Stimulated activated CD4-positive, alpha-beta T cell treated with anti-CD3 and anti-CD28 coated beads, Interleukin-15, amount 100 ng/mL, for 1 hour (primary cell): ENCODE data around the gene KIF5B.
"Not testable (repeated sequence)": the region's sequence is repeated elsewhere in the genome, so short reads cannot be mapped to it uniquely, and the experiment has no call there.

Experiments used
- DNase-seq, 2 donors: peaks; one replicate each; pipeline ENCODE4 v3.0.0-alpha.2; 2020; ENCODE audit warnings: low read depth in 1 of 2, low spot score in 1 of 2

Gene KIF5B

DNA sequence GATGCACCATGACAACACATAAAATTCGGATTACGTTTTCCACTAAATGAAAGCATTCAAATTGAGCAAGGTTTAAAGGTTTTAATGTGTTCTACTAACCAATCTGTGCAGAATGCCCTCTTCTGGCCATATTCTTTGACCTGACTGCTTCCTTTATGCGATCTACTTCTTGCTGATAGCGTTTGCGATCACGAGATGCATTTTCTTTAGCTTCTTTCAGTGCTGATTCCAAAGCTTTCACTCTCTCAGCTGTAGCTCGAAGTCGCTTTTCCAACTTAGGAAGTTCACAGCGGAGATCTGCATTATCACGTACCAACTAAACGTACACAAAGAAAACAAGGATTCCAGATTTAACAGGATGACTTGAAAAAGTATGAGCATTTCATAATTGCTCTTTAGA, 39.2 kb downstream of the KIF5B start:
- no peak for DNase-seq

DNA sequence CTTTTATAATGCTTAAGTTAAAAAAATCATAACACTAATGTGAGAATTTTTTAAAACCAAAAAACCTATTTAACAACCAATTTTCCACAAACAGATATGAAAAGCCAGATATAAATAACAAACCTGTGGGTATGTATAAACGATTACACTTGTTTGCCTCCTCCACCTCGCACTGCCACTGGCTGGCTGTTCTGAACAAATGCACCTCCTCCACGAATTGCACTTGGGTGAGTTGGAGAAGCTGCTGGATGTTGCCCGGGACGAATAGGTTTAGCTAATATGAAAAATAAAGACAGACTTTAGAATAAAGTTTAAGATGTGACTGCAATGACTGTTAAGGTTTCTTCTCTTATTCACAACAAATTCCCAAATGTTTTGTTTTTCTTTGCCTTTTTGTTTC, 40.8 kb downstream of the KIF5B start:
- DNase-seq, result no peak

DNA sequence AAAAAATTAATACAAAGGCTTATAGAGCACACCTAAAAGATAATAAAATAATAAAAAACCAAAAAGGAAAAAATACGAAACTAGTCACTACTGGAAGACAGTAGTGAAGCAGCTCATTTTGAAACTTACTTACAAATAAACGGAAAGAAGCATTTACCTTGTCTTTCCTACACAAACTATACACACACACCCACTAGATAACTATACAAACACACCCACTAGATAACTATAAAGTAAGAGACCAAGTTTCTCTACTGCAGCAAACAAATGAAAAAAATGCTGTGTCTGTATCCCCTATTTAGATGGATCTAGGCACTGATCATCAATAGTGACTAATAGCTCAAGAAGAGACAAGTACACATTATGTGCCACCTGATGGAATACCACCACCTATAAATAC, 49.2 kb downstream of the KIF5B start:
- DNase-seq, result no peak

DNA sequence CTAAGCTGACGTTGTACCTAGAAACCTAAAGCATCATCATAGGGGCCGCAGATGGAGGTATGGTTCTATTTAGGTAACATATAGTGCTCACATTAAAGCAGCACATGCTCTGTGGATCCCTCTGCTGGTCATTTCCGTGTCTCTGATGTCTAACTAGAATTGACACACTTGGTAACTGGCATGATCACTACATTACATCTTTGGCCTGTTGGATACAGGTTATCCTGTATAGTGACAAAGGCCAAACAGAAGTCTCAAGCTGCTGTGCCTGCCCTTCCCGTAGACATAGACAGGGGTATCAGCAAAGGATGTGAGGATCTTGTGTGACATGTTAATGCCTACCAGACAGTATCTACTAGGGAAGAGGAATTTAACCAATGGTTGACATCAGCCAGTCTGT, 51.2 kb downstream of the KIF5B start:
- DNase-seq, result no peak

DNA sequence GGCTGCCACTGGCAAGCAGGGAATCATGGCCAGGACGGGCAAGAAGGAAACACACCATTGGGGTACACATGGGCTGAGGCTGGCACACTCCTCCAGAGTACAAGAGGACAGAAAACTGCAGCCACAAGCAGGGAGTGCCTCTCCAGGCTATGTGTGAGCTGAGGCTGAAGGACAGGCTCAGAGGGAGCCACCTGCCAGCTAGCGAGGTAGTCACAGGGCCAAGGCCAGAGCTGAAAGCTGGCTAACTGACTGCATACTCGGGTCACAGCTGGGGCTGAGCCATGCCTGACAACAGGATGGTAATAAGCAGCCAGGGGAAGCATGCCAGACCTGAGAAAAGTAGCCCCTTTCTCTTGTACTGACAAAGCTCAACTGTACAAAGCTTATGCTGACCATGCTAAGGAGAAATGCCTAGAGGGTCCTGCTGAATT, 52.0 kb downstream of the KIF5B start:
- DNase-seq, result no peak

- no peak for DNase-seq
Measured at GRCh38 chr10:32002531-32002930, 53.7 kb downstream of the KIF5B start.

DNA sequence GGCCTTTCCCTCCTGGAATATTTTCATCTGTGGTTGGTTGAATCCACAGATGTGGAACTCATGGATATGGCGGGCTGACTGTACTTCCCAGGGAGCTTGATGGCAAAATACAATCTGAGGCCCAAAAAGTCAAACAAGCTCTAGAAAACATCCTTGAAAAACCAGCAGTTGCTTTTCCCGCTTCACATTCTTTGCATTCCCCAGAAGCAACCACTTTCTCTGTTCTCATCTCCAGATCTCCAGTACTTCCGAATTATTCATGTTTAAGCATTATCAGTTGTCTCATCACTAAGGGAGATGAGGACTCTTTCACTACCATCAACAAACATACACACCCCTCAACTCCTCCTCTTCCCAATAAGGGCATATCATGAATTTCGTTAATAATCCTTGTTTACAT, 55.3 kb downstream of the KIF5B start:
- DNase-seq, result no peak

DNA sequence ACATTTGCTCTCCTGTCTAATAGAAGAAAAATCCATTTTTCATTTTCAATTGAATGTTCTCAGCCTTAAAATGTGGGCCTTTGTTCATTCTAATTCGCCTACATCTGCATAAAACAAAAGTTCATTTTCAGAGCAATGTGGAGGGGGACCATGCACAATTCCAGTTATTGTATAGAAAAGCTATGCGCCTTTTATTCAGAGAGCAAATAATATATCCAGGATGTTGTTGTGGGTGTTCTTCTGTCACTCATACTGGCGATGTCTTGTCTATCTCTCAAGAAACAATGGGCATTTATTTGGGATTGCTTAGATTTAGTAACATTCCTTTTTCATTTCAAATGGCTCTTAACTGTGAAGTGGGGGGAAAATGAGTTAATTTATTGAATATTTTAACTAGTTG, 56.4 kb downstream of the KIF5B start:
- DNase-seq, result no peak

GRCh38 chr10:31999070-31999660, 57.1 kb downstream of the KIF5B start:
- DNase-seq, result no peak

DNA sequence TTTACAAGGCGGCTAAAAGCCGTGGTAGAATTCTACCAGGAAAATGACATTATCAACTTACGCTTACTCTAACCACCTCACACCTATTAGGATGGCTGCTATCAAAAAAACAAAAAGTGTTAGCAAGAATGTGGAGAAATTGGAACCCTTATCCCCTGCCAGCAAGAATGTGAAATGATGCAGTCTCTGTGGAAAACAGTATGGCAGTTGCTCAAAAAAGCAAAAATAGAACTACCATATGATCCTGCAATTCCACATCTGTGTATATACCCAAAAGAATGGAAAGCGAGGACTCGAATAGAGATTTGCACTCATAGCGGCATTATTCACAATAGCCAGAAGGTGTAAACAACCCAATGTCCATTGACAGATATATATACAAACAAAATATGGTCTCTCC, 61.3 kb downstream of the KIF5B start:
- no peak for DNase-seq

DNA sequence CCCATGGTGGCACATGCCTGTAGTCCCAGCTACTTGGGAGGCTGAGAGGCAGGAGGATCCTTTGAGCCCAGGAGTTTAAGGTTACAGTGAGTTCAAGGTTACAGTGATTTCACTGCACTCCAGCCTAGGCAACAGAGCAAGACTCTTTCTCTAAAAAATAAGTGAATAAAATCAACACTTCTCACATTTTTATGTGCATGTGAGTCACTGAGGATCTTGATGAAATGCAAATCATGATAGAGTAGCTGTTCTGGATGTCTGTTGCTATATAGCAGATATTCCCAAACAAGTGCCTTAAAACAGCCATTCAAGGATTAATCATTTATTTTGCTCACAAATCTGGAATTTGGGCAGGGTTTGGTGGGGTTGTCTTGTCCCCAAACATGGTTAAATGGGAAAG, 65.3 kb downstream of the KIF5B start:
- no peak for DNase-seq

- not testable (repeated sequence) for DNase-seq
Measured at GRCh38 chr10:31987786-31988185, 68.4 kb downstream of the KIF5B start.

- no peak for DNase-seq
Measured at GRCh38 chr10:31982111-31982510, 74.1 kb downstream of the KIF5B start.

GRCh38 chr10:31980471-31980870, 75.8 kb downstream of the KIF5B start:
- DNase-seq, result no peak

DNA sequence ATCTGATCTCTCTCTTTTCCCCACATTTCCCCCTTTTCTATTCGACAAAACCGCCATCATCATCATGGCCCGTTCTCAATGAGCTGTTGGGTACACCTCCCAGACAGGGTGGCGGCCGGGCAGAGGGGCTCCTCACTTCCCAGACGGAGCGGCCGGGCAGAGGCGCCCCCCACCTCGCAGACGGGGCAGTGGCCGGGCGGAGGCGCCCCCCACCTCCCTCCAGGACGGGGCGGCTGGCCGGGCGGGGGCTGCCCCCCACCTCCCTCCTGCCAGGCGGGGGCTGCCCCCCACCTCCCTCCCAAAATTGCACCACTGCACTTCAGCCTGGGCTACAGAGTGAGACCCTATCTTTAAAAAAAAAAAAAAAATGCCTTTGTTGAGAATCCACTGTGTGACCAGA, 77.2 kb downstream of the KIF5B start:
- DNase-seq, result not testable (repeated sequence)

DNA sequence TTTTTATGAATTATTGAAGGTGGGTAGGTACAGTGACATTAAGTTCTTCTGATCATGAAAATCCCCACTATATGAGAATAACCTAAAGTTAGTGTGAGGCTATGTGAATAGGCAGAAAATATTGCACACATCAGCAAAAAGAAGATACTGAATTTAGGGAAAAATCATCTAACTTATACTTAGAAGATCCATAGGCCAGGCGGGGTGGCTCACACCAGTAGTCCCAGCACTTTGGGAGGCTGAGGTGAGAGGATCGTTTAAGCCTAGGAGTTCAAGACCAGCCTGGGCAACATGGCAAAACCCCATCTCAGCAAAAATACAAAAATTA, 78.1 kb downstream of the KIF5B start:
- DNase-seq, result no peak

- no peak for DNase-seq
Measured at GRCh38 chr10:31977440-31978155, 78.6 kb downstream of the KIF5B start.

GRCh38 chr10:31975157-31975765, 81.0 kb downstream of the KIF5B start:
- DNase-seq, result no peak

GRCh38 chr10:31974434-31975124, 81.6 kb downstream of the KIF5B start:
- DNase-seq, result no peak

GRCh38 chr10:31972519-31973041, 83.6 kb downstream of the KIF5B start:
- no peak for DNase-seq

DNA sequence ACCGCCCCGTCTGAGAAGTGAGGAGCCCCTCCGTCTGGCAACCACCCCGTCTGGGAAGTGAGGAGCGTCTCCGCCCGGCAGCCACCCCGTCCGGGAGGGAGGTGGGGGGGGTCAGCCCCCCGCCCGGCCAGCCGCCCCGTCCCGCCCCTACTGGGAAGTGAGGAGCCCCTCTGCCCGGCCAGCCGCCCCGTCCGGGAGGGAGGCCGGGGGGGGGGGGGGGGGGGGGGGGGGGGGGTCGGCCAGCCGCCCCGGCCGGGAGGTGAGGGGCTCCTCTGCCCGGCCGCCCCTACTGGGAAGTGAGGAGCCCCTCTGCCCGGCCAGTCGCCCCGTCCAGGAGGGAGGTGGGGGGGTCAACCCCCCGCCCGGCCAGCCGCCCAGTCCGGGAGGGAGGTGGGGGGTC, 86.4 kb downstream of the KIF5B start:
- not testable (repeated sequence) for DNase-seq

GRCh38 chr10:31963589-31963980, 92.6 kb downstream of the KIF5B start:
- no peak for DNase-seq
